ENCODE results near the gene MAPKAPK3.
A peak's percentile ranks its signal among the peaks of the same experiment; 100 is the strongest.

The MAPKAPK3 gene

DNA sequence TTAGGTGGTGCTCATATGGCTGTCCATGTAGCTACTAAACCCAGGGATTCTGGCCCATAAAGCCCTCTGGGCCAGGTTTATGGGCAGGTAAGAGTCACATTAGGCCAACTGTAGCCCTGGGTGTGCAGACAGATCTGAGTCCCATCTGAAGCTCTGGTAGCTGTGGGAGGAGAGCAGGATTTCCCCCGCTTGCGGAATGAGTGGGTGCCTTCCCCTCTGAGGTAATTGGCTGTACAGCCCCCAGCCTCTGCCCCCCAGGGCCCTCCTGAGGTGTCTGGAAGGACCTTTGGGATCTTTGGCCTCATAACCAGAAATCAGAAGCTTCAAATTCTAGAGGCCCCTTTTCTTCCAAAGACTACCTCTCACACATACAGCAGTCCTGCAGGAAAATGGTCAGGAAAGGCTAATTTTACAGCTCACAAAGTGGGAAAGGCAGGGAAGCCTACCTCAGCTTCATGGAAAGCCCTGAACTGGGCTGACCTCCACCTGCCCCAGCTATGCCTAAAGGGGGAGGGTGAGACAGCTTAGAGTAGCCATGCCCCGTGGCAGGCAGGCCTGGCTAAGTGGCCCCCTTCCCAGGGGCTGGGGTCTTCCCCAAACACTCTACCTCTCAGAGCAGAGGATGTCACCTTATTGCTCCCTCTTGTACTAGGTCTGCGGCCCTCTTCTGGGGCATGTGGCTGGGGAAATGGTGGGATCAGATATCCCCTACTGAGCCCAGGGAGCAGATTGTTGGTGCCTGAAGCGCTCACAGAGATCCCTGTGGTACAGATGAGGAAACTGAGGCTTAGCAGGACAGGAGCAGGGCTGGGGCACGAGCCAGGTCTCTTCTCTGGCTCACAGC, 30.8 kb upstream of the MAPKAPK3 start:
- Histone ChIP-seq H3K27ac (no peak overlapping the region), H3K4me3 (no peak overlapping the region)

DNA sequence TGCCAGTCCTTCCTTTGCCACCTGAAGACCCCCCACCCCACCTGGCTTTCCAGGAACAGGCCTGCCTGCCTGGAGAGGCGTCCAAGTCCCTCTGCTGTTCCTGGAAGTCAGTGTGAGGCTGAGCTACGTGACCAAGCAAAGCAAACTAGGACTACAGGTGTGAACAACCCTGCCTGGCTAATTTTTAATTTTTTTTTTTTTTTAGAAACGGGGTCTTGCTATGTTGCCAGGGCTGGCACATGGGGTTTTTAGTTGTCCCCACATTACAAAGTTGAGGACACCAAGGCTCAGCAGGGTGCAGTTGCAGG, 30.2 kb upstream of the MAPKAPK3 start:
- Histone ChIP-seq H3K27ac (no peak overlapping the region), H3K4me3 (no peak overlapping the region)

DNA sequence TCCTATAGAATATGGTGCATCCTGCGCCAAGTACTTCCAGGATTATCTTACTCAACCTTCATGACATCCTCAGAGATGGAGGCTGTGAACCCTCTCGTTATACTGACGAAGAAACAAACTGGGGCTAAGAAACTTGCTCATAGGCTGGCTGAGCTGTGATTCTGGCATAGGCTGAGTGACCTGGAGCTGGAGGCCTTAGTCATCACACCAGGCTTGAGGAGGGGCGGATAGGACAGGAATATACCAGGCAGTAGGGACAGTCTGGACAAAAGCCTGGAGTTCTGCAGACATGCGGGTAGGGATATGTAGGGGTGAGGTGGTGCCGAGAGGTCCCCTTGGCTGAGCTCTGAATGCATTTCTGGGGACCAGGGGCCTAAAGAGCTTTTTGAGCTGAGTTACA, 29.6 kb upstream of the MAPKAPK3 start:
- H3K4me3 ChIP-seq, result no peak overlapping the region
- H3K27ac ChIP-seq, result peak overlapping the region in 1 of 21 experiments; percentile 70

DNA sequence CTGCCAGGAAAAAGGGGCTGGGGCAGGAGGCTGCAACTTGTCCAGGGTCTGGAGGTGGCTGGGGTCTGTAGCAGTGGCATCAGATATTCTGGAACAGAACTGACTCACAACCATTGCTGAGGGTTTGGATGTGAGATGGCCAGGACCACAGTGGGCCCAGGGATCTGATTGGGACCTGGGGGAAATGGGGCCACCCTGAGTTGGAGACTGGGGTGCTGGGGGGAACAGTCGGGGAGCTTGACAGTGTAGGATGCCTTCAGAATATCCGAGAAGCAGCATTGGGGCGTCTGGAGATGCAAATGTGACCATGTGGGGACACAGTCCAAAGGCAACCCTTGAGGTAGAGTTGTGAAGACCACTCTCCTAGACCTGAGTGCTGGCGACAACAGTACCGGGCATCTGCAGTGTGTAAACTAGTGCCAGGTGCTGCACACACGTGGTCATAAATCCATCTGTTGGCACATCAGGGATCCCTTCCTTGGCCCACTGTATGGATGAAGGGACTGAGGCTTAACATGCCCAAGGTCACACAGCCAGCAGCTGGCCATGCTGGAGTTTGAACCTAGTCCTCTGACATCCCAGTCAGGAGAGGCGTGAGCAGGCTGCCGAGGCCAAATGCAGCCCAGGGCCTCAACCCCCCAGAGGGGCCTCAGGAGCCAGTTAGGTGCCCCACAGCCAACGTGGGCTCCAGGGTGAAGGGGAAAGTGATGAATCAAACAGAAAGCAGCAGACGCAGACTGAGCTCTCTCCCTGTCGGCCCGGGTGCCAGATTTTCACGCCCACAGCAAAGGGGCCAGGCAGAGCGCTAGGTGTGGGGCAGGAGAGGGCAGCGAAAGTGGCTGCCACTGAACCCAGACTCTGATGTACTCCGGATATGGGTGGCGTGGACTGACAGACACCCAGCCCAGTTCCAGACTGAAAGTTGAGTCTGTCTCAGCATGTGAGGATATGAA, 28.9 kb upstream of the MAPKAPK3 start:
- Histone ChIP-seq H3K27ac (peak overlapping the region in 8 of 21 experiments; percentile 22 to 83 (median 49)), H3K4me3 (no peak overlapping the region)

DNA sequence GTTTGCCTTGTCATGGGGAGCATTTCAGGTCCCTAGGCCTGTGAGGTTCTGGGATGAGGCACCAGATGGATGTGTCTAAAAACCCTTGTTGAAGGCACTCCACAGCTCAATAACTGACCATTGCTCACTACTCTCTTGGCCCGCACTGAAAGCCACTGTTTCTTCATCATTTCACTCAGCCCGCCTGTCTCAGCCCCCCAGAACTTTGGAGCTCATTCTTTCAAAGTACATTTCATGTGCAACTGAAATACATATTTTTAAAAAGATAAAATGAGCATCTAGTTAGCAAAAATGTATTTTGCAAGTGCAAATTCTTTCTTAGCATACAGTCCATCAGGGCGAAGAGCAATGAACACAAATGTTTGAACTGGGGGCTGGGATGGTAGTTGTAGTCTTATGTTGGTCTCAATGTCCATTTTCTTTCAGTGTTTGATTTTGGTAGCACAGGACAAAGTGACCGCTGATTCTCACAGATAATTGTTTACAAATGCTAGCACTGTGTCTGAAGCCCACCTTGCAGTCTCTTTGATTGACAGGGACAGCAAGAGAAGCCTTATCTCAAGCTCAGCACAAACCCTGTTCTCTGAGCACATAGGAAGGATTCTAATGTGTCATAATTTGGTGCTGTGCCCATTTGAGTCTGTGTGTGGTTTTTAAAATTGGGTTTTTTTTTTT, 28.1 kb upstream of the MAPKAPK3 start:
- Histone ChIP-seq H3K4me3 (no peak overlapping the region), H3K27ac (peak overlapping the region in 5 of 21 experiments; percentile 29 to 83 (median 70))

DNA sequence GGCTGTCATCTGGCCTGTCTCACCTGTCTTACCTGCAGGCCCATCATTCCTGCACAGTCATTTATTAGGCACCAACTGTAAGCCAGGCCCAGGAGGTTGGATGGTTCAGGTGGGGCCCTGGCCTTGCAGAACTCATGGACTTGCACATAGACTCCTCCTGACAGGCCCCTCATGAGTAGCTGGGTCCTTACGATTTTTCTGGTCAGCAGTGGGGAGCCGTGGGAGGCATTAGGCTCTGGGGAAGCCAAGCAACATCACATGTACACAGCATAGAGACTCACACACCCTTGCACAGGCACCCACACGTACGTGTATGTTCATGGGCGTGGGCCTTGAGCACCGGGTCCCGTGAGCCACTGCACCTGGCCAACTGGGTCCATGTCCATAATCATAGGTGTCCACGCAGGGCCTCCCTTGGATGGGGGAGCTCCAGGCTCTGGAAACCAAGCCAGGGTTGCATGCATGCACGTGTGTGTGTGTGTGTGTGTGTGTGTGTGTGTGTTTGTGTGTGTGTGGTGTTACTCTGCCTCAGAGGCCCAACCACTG, 25.7 kb upstream of the MAPKAPK3 start:
- peak overlapping the region in 18 of 21 experiments; percentile 22 to 96 (median 84) for H3K27ac ChIP-seq
- no peak overlapping the region for H3K4me3 ChIP-seq

DNA sequence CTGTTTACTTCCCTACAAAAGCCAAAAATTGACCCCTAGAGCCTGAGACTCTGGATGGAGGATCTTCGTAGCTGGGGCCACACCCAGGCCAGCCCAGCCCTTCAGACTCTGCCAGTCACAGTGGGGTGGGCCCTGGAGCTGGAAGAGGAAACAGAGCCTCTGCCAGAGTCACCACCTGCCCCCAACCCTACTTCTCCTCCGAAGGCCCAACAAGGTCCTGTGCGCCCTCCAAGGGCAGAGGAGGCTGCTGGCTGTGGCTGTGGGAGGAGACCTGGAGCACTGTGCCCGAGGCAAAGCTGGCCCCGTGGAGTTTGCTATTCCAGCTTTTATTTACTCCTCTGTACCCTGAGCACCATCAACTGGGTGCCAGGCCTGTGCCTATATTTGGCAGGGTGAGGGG, 24.4 kb upstream of the MAPKAPK3 start:
- H3K4me3 ChIP-seq, result no peak overlapping the region
- peak overlapping the region in 18 of 21 experiments; percentile 1 to 95 (median 50) for H3K27ac ChIP-seq

DNA sequence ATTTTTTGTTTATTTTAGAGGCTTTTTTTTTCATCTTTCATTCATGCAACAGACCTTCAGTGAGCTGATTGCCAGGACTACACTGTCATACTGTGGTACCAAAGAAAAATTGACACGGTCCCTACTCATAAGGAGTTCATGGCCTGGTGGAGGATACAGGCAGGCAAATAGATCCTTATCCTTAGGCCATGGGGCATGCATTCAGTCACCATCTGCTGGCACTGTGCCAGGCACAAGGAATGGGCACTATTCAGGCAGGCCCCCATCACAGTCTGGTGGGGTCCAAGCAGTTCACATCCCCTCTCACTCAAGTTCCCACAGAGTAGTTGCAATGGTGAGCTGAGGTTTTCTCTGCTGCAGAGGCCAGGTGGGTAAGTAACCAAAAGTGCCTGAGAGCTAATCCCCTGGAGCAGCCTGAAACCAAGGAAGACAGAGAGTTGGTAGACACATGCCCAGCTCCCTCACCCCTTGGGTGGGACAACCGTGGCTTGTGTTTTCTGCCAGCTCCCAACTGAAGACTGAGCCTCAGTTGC, 22.6 kb upstream of the MAPKAPK3 start:
- peak overlapping the region in 3 of 21 experiments; percentile 11 to 52 (median 17) for H3K27ac ChIP-seq
- no peak overlapping the region for H3K4me3 ChIP-seq

DNA sequence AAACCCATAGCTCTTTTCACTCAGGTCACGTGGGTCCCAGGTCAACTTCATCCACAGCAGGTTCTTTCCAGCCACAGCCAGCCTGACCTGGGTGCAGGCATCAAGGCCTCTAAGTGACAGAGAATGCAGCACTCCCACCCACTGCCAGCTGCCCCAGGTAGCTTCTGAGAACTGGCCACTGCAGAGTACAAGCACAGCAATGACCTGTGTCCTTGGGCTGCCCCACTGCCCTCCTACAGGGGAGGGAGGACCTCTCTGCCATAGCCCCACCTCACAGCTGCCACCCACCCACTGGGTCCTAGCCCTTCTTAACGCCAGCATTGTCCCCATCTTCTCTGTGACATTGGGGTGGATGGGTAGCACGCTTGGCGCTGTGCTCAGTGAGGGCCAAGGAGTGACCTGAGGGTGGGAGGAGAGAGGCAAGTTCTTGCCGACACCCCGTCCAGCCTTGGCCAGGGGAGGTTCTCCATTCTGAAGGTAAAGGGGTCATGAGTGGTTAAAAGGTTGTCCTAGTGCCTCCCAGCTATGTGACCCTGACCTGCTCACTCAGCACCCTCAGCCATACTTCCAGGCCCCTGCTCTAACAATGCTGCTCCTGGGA, 17.7 kb upstream of the MAPKAPK3 start:
- peak overlapping the region in 14 of 21 experiments; percentile 7 to 97 (median 90) for H3K27ac ChIP-seq
- no peak overlapping the region for H3K4me3 ChIP-seq

DNA sequence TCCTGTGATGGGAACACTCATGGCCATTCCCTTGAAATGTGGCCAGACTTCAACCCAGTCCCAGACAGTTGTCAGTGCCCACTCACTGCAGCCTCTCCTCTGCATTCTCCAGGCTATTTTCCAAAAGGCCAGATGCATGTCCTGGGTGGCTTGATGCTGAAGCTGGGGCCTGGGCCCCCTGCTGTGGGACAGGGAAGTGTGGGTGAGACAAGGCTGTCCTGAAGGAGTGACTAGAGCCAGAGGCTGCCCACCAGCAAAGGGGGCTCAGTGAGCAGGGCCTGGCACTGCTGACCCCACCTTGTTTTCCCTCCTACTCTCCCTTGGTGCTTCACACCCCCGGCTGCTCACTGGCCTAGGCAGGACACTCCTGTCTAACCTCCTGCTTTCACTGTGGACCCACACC, 17.2 kb upstream of the MAPKAPK3 start:
- no peak overlapping the region for H3K4me3 ChIP-seq
- H3K27ac ChIP-seq, result peak overlapping the region in 17 of 21 experiments; percentile 31 to 97 (median 92)

DNA sequence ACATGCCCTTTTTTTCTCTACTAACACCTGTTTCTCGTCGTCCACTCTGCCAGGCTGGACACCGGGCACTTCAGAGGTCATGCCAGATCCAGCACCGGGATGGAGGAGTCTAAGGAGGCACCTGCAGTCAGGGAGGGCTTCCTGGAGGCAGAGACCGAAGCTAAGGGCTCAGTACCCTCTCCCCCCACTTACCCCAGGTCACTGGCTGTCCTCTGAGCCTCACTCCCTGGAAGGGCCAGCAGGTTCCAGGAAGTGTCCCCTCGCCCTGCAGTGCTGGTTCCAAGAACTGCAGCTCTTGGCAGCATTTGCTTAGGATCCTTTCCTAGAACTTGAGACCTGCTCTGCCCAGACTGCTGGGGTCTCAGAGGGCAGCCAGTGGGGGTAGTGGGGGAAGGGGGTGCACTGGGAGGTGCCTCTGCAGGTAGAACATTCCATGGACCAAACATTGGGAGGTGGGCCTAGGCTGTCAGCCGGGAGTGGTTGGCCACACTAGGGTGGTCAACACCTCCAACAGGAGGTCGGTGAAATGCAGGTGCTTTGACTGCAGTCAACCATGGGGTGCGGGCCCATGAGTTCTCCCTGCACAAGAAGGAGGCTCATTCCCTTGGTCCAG, 16.7 kb upstream of the MAPKAPK3 start:
- H3K27ac ChIP-seq, result peak overlapping the region in 20 of 21 experiments; percentile 78 to 97 (median 92)
- H3K4me3 ChIP-seq, result no peak overlapping the region

DNA sequence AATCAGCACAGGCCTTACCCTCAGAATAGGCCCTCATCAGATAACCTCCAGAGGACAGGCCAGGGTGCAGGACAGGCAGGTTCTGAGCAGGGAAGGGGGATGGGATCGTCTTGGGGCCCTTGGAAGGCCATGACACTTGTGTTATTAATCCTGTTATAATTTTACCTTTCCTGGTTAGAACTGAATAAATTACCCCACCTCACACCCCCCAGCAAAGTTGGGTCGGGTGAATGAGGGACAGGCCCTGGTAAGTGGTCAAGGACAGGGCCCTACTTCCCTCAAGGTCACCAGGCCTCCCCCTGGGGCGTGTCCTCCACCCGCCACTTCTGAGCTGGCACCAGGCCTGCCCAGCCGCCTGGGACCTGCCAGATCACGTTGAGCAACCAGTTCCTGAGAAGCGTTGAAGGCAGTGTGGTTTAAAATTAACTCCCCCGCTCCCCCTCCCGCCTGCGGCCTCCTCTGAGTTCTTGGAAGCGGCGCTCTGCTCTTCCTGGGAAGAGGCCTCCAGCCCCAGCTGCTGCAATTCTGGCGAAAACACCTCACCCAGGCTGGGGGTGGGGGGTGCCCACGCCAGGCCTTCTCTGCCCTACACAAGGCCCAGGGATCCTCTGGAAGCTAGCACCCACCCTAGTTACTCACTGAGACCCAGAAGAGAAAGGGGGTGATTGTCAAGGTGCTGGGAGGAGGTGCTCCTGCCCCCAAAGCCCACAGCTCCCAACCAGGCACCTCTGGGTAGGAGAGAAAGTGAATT, 15.9 kb upstream of the MAPKAPK3 start:
- Histone ChIP-seq H3K27ac (peak overlapping the region; percentile 6 to 97 (median 92)), H3K4me3 (peak overlapping the region in 1 of 7 experiments; percentile 7)

DNA sequence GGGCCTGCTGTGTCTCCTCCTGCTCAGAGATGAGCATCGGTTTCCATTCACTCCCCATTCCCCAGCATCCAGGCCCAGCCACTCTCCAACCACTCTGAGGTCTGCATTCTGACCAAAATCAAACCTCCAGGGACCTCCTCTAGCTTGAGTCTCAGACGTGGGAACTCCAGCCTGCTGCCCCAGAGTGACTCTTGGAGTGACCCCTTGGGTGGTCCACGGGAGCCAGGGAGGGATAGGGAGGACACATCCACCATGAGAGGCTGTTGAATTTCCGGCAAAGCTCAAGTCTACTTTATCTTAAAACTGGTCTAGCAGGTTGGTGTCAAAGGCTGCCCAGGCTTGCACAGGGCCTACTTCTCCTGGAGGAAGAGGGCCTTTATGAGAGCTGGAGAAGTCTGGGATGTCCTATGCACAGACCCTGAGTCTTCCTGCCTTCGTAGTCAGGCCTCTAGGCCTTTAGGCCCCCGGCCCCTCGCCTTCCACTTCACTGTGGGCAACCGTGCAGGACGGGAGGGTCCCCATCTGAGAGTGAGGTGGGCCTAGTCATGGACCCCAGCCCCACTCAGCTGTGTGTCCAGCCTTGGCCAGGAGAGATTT, 14.3 kb upstream of the MAPKAPK3 start:
- Histone ChIP-seq H3K27ac (peak overlapping the region in 20 of 21 experiments; percentile 78 to 97 (median 92)), H3K4me3 (no peak overlapping the region)

DNA sequence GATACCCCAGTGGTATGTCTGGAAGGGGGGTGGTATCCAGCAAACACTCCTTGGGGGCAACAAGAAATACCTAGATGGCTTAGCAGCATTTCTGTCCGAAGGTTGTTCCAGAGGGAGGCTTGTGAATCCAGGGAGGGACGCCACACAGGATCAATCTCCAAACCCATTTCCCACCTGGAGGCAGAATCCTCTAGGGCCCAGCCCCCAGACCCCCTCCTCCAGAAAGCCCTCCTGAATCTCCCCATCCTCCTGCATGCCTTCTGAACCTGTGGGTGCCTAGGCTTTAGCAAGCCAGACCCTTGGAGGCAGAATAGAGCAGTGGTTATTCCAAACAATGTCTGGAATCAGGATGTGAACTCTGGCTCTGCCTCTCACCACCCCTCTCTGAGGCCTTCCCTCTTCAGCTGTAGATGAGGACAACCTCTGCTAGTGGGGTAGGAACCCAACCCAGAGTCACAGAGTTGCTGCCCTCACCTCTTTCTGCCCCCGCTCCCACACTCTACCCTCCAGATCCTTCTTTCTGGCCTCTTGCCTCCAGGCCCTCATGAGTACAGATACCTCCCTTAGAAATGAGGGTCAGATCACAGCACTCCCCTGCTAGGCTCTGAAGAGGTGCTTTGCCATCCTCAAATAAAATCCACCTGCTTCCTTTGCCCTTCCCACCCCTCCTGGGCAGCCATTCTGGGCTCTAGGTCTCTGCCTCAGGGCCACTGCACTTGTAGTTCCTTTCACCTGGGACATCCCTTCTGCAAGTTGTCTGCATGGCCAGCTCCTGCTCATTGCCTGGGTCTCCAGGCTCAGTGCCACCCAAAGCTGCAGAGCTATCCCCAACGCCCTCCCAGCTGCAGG, 13.5 kb upstream of the MAPKAPK3 start:
- Histone ChIP-seq H3K4me3 (no peak overlapping the region), H3K27ac (peak overlapping the region in 20 of 21 experiments; percentile 78 to 97 (median 92))

DNA sequence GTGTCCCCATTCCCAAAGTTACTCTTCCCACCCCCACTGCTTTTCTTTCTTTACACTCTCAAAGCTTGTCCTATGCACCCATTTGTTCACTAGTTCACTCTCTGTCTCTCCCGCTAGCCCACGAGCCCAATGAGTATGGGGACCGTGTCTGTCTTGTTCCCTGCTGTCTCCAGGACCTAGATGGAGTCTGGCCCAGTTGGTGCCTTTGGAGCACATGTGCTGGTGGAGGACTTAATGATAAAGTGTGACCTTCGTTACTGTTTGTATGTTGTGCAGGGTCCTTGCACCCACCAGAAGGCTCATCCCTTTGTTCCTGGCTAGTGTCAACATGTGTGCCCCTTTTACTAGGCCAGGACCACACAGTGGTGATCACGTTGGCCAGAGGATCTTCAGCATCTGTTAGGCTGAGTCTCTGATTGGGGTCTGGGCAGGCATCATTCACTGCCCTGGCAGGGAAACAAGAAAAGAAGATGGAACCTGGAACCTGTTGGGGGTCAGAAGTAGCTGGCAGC, 12.8 kb upstream of the MAPKAPK3 start:
- H3K27ac ChIP-seq, result peak overlapping the region in 20 of 21 experiments; percentile 38 to 97 (median 92)
- no peak overlapping the region for H3K4me3 ChIP-seq

All from skin epidermis (tissue), 12 donors.